Measurements from ENCODE around the gene EXTL1. TPM values are rescaled to one million over a fixed set of nuclear protein-coding genes. Genes with fewer than 3 reads are reported as not detected.
A peak's percentile ranks its signal among the peaks of the same experiment; 100 is the strongest.

Gene EXTL1
- total RNA-seq, 1 donor from 2014 or later, result not detected

GRCh38 chr1:26066857-26067256 is 45.3 kb downstream of the EXTL1 start:
- H3K27me3 ChIP-seq (ENCODE audit: control insufficient read depth, insufficient read depth, low read length), result peaks cover 2% of the 10 kb centered on the region
- no peaks in the 10 kb centered on the region for H3K36me3 ChIP-seq (ENCODE audit: control insufficient read depth, insufficient read depth, low read length)
- no peak overlapping the region for H3K4me3 ChIP-seq (ENCODE audit: low read depth, low read length)
- DNase-seq (ENCODE audit: low read depth) (no peak), FAIRE-seq (no peak)
- no peak for TF ChIP-seq CTCF (IDR thresholded peaks at IDR 0.05; ENCODE audit: insufficient read depth, low read length, severe bottlenecking)

GRCh38 chr1:26067432-26067911 is 45.9 kb downstream of the EXTL1 start, which contains the start of gene TRIM63:
TRIM63 (minus strand) TSS chr1:26067630; CDS start chr1:26067494, 136 bp downstream.
- no peak for TF ChIP-seq CTCF (IDR thresholded peaks at IDR 0.05; ENCODE audit: insufficient read depth, low read length, severe bottlenecking)
- no peak for DNase-seq (ENCODE audit: low read depth)
- Histone ChIP-seq H3K27me3 (ENCODE audit: control insufficient read depth, insufficient read depth, low read length) (peaks cover 2% of the 10 kb centered on the region), H3K36me3 (ENCODE audit: control insufficient read depth, insufficient read depth, low read length) (no peaks in the 10 kb centered on the region), H3K4me3 (ENCODE audit: low read depth, low read length) (no peak within 1 kb of the TSS)
- peak; percentile 75 for FAIRE-seq

GRCh38 chr1:26069941-26070295 is 48.3 kb downstream of the EXTL1 start:
- Histone ChIP-seq H3K4me3 (ENCODE audit: low read depth, low read length) (no peak overlapping the region), H3K36me3 (ENCODE audit: control insufficient read depth, insufficient read depth, low read length) (no peaks in the 10 kb centered on the region), H3K27me3 (ENCODE audit: control insufficient read depth, insufficient read depth, low read length) (peaks cover 2% of the 10 kb centered on the region)
- TF ChIP-seq CTCF (IDR thresholded peaks at IDR 0.05; ENCODE audit: insufficient read depth, low read length, severe bottlenecking), result no peak
- no peak for DNase-seq (ENCODE audit: low read depth)
- no peak for FAIRE-seq

GRCh38 chr1:26070296-26070962 is 48.9 kb downstream of the EXTL1 start:
- no peak for TF ChIP-seq CTCF (IDR thresholded peaks at IDR 0.05; ENCODE audit: insufficient read depth, low read length, severe bottlenecking)
- FAIRE-seq (peak; percentile 52), DNase-seq (ENCODE audit: low read depth) (no peak)
- Histone ChIP-seq H3K36me3 (ENCODE audit: control insufficient read depth, insufficient read depth, low read length) (no peaks in the 10 kb centered on the region), H3K4me3 (ENCODE audit: low read depth, low read length) (no peak overlapping the region), H3K27me3 (ENCODE audit: control insufficient read depth, insufficient read depth, low read length) (peaks cover 2% of the 10 kb centered on the region)

GRCh38 chr1:26070963-26071342 is 49.4 kb downstream of the EXTL1 start:
- H3K27me3 ChIP-seq (ENCODE audit: control insufficient read depth, insufficient read depth, low read length), result peaks cover 2% of the 10 kb centered on the region
- no peak for TF ChIP-seq CTCF (IDR thresholded peaks at IDR 0.05; ENCODE audit: insufficient read depth, low read length, severe bottlenecking)
- FAIRE-seq, result no peak
- no peaks in the 10 kb centered on the region for H3K36me3 ChIP-seq (ENCODE audit: control insufficient read depth, insufficient read depth, low read length)
- no peak for DNase-seq (ENCODE audit: low read depth)
- no peak overlapping the region for H3K4me3 ChIP-seq (ENCODE audit: low read depth, low read length)

- H3K36me3 ChIP-seq (ENCODE audit: control insufficient read depth, insufficient read depth, low read length), result no peaks in the 10 kb centered on the region
- H3K27me3 ChIP-seq (ENCODE audit: control insufficient read depth, insufficient read depth, low read length), result peaks cover under 1% of the 10 kb centered on the region
- FAIRE-seq (peak; percentile 32), DNase-seq (ENCODE audit: low read depth) (no peak)
- no peak overlapping the region for H3K4me3 ChIP-seq (ENCODE audit: low read depth, low read length)
- no peak for TF ChIP-seq CTCF (IDR thresholded peaks at IDR 0.05; ENCODE audit: insufficient read depth, low read length, severe bottlenecking)
Observed at GRCh38 chr1:26072305-26072704, 50.7 kb downstream of the EXTL1 start.

All from bronchial epithelial cell (primary cell).